BJ (cell line): ENCODE data around the gene SPNS1. TPM values are rescaled to one million over a fixed set of nuclear protein-coding genes. Genes with fewer than 3 reads are reported as not detected.

Source experiments
- CTCF ChIA-PET: fragments of 350-600 bp; formaldehyde crosslinking; extraction: SDS; loops from one replicate; lab custom pipeline; 2021; ENCODE audit warnings: antibody characterized with exemption, inconsistent platforms; lab: Yijun Ruan, JAX
- POLR2A ChIA-PET: fragments of 300-600 bp; sonication (Branson Sonifier 250); formaldehyde crosslinking; extraction: SDS; loops from one replicate; lab custom pipeline; 2021; ENCODE audit warnings: antibody characterized with exemption; lab: Charles Lee
- DNase-seq: peaks from one replicate; pipeline ENCODE4 v3.0.0-alpha.2; 2011; ENCODE audit warnings: low read depth
- H3K27me3 ChIP-seq: 2 replicates; pipeline ENCODE4 v1.6.0; 2011; ENCODE audit warnings: low read length; ENCODE audit not compliant: control insufficient read depth, insufficient read depth
- H3K36me3 ChIP-seq: 2 replicates; pipeline ENCODE4 v1.5.1; 2011; ENCODE audit warnings: low read length; ENCODE audit not compliant: control insufficient read depth, insufficient read depth
- H3K4me3 ChIP-seq: 2 replicates; pipeline ENCODE4 v1.5.1; 2011; ENCODE audit warnings: low read depth, mild to moderate bottlenecking, control low read depth, low read length
- CTCF ChIP-seq: IDR thresholded peaks from 2 replicates; pipeline ENCODE4 v1.5.1; 2011; ENCODE audit warnings: low read depth, mild to moderate bottlenecking, control low read depth, inconsistent platforms, low read length, moderate library complexity; ENCODE audit not compliant: insufficient read depth
- polyA plus RNA-seq: library from polyadenylated mRNA; depleted of rRNA; stranded (reverse); fragments of >200 nt; gene quantifications from 2 replicates; pipeline ENCODE4 v1.2.3, GENCODE V29; 2011

Gene SPNS1
- polyA plus RNA-seq, 1 experiment = 52.7 TPM

GRCh38 chr16:28984619-28985135 lies 10.1 kb downstream of the SPNS1 start, which contains the start of gene LAT:
TSS of gene LAT (plus strand) at chr16:28985052. CDS start at chr16:28985418, 366 bp downstream.
- TF ChIP-seq CTCF = no peak
- POLR2A ChIA-PET = no interaction called here

GRCh38 chr16:28985211-28986041 lies 10.8 kb downstream of the SPNS1 start:
- CTCF ChIA-PET = no interaction called here
- TF ChIP-seq CTCF = no peak
- no peak for DNase-seq
- no peak overlapping the region for H3K4me3 ChIP-seq
- no peaks in the 10 kb centered on the region for H3K27me3 ChIP-seq
- H3K36me3 ChIP-seq = peaks cover 47% of the 10 kb centered on the region
- POLR2A ChIA-PET = no interaction called here

More at GRCh38 chr16:28984619-28985135, 10.1 kb downstream of the SPNS1 start, which contains the start of gene LAT:
- no peak within 1 kb of the TSS for H3K4me3 ChIP-seq
- H3K36me3 ChIP-seq = peaks cover 44% of the 10 kb centered on the region
- CTCF ChIA-PET = no interaction called here
- DNase-seq = no peak
- no peaks in the 10 kb centered on the region for H3K27me3 ChIP-seq

- Histone ChIP-seq H3K4me3 (no peak overlapping the region), H3K36me3 (peaks cover 46% of the 10 kb centered on the region), H3K27me3 (no peaks in the 10 kb centered on the region)
- no peak for DNase-seq
- ChIA-PET CTCF (no interaction called here), POLR2A (no interaction called here)
- no peak for TF ChIP-seq CTCF
These were observed 11.5 kb downstream of the SPNS1 start for GRCh38 chr16:28986046-28986445.

GRCh38 chr16:28986492-28986891 lies 11.9 kb downstream of the SPNS1 start:
- POLR2A ChIA-PET = no interaction called here
- Histone ChIP-seq H3K36me3 (peaks cover 43% of the 10 kb centered on the region), H3K4me3 (no peak overlapping the region), H3K27me3 (no peaks in the 10 kb centered on the region)
- DNase-seq = no peak
- no peak for TF ChIP-seq CTCF
- CTCF ChIA-PET = no interaction called here

- Histone ChIP-seq H3K36me3 (peaks cover 37% of the 10 kb centered on the region), H3K27me3 (no peaks in the 10 kb centered on the region), H3K4me3 (no peak overlapping the region)
- POLR2A ChIA-PET = no interaction called here
- no peak for DNase-seq
- CTCF ChIA-PET = interaction anchor here (0.8 kb wide), 1 partner anchor 14 kb away, joined by 4 read pairs; no protein-coding TSS in a partner anchor
- TF ChIP-seq CTCF = no peak
These were observed 12.7 kb downstream of the SPNS1 start for GRCh38 chr16:28987170-28987853.
